HG02610 (cell line): Measurements from ENCODE around the gene PDPR.
"Not testable (repeated sequence)": the region's sequence is repeated elsewhere in the genome, so short reads cannot be mapped to it uniquely, and the experiment has no call there.

Experiments used
- ATAC-seq: cut with Tn5 transposase; IDR thresholded peaks from one replicate; pipeline ENCODE4 v1.9.1; 2021; ENCODE audit warnings: mild to moderate bottlenecking, moderate library complexity; ENCODE audit not compliant: unreplicated experiment

PDPR gene

GRCh38 chr16:70160821-70161220, 46.7 kb downstream of the PDPR start:
- ATAC-seq, result no peak

DNA sequence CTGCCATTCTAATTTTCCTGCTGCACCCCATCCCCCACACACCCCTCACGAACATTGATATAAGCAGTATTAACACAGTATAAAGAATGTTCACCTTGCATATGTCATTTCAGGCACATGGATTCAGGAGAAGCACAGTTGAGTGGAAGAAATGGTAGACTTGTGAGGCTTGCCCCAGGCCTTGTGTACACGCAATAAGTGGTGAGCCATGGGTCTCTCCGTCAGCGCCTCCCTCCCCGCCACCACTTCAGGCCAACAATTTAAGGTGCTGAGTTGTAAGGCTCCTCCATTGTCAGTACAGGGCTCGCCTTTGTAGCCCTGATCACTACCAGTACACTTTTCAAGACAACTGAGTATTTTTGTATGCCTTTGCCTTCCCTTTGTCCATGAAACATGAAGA, 47.2 kb downstream of the PDPR start:
- ATAC-seq, result no peak

- no peak for ATAC-seq
These were observed 47.9 kb downstream of the PDPR start for GRCh38 chr16:70162041-70162451.

GRCh38 chr16:70163596-70163995, 49.5 kb downstream of the PDPR start:
- ATAC-seq, result no peak

DNA sequence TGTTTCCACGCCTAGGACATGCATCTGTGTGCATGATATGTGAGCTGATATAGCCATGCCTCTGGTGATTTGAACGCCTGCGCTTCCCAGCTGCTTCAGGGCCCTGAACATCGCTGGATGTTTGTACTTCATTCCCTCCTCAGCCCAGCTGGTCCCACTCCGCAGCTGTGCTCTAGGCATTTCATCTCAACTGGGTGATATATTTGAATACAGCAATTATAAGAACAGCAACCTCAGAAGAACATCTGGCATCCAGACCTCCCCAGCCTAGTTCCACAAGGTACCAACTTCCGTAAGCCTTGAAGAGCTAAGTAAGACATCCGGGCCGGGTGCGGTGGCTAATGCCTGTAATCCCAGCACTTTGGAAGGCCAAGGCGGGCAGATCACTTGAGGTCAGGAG, 52.6 kb downstream of the PDPR start:
- ATAC-seq, result not testable (repeated sequence)

- not testable (repeated sequence) for ATAC-seq
These were observed 59.2 kb downstream of the PDPR start, which contains the start of gene CLEC18C for GRCh38 chr16:70173212-70173837. Gene CLEC18C (plus strand): TSS chr16:70173787. CDS start chr16:70174279, 492 bp downstream.

DNA sequence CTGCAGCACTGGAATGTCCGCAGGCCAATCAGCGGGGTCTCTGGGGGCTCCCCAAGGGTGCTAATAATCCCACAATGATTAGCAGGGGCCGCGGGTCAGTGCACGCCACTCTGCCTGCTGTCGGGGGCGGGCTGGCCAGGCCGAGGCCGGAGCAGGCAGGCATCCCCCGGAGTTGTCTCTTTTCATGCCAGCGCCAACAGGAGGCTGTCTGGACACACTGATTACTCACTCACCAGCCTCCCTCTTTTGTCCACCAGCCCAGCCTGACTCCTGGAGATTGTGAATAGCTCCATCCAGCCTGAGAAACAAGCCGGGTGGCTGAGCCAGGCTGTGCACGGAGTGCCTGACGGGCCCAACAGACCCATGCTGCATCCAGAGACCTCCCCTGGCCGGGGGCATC, 59.8 kb downstream of the PDPR start:
- not testable (repeated sequence) for ATAC-seq

- ATAC-seq, result not testable (repeated sequence)
These were observed 60.3 kb downstream of the PDPR start for GRCh38 chr16:70174387-70174932.

- ATAC-seq, result not testable (repeated sequence)
These were observed 73.9 kb downstream of the PDPR start for GRCh38 chr16:70187858-70188607.

- ATAC-seq, result not testable (repeated sequence)
These were observed 74.4 kb downstream of the PDPR start for GRCh38 chr16:70188608-70188915.

- not testable (repeated sequence) for ATAC-seq
These were observed 76.4 kb downstream of the PDPR start for GRCh38 chr16:70190574-70190973.

GRCh38 chr16:70196683-70197300, 82.7 kb downstream of the PDPR start:
- ATAC-seq, result not testable (repeated sequence)

GRCh38 chr16:70197611-70198010, 83.5 kb downstream of the PDPR start:
- ATAC-seq, result not testable (repeated sequence)

DNA sequence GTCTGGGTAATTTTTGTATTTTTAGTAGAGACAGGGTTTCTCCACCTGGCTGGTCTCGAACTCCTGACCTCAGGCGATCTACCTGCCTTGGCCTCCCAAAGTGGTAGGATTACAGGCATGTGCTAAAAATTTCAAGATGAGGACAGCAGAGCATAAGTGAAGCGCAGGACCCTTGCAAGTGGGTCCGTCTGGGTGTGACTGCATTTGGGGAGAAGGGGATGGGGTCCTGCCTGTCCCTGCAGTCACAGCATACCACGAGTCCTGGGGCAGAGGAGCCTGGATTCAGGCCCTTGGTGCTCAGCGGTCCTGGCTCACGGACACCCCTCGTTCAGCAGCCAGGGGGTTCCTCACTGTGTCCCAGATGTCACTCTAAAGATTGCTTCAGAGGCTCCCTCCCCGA, 84.1 kb downstream of the PDPR start:
- not testable (repeated sequence) for ATAC-seq

GRCh38 chr16:70198666-70199065, 84.5 kb downstream of the PDPR start:
- not testable (repeated sequence) for ATAC-seq

- ATAC-seq, result not testable (repeated sequence)
These were observed 85.0 kb downstream of the PDPR start for GRCh38 chr16:70199170-70199569.

GRCh38 chr16:70200063-70200462, 85.9 kb downstream of the PDPR start:
- not testable (repeated sequence) for ATAC-seq

DNA sequence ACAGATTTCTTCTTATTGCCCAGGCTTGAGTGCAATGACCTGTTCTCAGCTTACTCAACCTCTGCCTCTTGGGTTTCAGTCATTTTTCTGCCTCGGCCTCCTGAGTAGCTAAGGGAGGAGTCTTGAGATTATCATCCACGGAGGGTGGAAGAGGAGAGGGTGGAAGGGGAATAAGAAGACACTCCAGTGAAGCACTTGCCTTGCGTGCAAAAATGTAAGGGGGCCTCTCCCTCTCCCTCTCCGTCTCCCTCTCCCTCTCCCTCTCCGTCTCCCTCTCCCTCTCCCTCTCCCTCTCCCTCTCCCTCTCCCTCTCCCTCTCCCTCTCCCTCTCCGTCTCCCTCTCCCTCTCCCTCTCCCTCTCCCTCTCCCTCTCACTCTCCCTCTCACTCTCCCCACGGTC, 89.4 kb downstream of the PDPR start:
- not testable (repeated sequence) for ATAC-seq

- ATAC-seq, result not testable (repeated sequence)
These were observed 89.9 kb downstream of the PDPR start for GRCh38 chr16:70204010-70204409.

- ATAC-seq, result not testable (repeated sequence)
These were observed 90.7 kb downstream of the PDPR start for GRCh38 chr16:70204668-70205405.

DNA sequence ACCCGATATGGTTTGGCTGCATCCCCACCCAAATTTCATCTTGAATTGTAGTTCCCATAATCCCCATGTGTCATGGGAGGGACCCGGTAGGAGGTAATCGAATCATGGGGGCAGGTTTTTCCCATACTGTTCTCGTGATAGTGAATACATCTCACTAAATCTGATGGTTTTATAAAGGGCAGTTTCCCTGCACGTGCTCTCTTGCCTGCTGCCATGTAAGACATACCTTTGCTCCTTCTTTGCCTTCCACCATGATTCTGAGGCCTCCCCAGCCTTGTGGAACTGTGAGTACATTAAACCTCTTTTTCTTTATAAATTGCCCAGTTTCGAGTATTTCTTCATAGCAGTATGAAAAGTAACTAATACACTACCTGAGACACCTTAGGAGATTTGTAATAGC, 92.2 kb downstream of the PDPR start:
- not testable (repeated sequence) for ATAC-seq
